NCI-H2107 treated with DMSO at 0.1 percent for 48 hours (cell line): ENCODE data around the gene SELENON.

Source experiments
- DNase-seq: peaks from one replicate; lab custom pipeline; 2025; ENCODE audit not compliant: unreplicated experiment; lab: John Stamatoyannopoulos, UW

SELENON gene

DNA sequence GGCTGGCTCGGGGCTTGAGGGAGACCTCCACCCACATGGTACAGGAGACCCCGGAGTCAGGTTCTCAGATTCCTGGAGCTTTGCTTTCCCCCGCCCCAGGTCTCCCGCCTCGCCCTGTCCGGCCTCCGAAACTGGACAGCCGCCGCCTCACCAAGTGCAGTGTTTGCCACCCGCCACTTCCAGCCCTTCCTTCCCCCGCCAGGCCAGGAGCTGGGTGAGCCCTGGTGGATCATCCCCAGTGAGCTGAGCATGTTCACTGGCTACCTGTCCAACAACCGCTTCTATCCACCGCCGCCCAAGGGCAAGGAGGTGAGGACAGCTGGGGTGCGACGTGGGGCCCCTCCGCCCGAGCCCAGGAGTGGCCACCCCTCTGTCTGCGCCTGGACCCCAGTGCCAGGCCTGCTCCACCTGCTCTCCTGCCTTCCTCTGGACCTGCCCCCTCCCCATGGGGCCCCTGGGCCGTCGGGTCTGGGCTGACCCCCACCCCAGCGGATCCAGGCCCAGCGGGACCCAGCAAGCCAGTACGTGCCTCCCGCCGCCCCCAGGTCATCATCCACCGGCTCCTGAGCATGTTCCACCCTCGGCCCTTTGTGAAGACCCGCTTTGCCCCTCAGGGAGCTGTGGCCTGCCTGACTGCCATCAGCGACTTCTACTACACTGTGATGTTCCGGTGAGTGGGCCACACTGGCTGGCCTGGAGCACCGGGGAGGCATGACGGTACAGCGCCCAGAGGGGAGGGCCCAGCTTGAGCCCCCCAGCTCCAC, 8.7 kb downstream of the SELENON start:
- DNase-seq, result no peak

DNA sequence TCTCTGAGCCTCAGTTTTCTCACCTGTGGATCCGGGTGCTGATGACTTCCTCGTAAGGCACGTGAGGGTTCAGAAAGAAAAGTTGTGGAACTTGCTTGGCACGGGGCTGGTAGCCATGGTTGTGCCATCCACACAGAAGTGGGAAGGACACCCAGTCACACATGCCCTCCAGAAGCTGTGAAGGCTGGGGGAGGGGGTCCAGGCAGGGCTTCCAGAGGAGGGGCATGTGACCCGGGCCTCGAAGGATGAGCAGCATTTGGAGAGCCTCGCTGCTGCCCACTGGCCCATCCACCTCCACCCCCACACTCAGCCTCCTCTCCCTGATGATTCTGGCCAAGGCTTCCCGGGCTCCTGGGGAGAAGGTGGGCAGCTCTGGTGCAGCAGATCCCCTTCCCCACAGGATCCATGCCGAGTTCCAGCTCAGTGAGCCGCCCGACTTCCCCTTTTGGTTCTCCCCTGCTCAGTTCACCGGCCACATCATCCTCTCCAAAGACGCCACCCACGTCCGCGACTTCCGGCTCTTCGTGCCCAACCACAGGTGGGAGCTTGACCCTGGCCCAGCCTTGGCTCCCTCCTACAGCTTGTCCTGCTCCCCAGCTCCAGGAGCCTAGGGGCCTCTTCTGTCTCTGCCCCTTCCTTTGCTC, 9.4 kb downstream of the SELENON start:
- no peak for DNase-seq

DNA sequence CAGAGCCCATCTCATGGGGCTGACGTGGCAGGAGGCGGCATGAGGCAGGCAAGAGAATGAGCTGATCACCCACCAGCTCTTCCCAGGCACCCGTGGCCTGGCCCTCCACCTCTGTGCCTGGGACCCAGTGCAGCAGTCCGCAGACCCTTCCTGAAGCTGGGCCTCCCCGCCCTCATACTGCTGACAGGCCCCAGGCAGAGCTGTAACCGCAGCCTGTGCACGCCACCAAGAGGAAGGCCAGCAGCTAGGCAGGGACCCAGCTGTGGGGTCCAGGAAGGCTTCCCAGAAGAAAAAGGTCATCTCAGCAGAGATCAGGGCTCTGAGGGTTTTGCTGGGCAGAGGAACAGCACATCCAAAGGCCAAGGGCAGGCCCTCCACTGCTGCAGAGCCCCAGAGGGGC, 9.9 kb downstream of the SELENON start:
- no peak for DNase-seq

DNA sequence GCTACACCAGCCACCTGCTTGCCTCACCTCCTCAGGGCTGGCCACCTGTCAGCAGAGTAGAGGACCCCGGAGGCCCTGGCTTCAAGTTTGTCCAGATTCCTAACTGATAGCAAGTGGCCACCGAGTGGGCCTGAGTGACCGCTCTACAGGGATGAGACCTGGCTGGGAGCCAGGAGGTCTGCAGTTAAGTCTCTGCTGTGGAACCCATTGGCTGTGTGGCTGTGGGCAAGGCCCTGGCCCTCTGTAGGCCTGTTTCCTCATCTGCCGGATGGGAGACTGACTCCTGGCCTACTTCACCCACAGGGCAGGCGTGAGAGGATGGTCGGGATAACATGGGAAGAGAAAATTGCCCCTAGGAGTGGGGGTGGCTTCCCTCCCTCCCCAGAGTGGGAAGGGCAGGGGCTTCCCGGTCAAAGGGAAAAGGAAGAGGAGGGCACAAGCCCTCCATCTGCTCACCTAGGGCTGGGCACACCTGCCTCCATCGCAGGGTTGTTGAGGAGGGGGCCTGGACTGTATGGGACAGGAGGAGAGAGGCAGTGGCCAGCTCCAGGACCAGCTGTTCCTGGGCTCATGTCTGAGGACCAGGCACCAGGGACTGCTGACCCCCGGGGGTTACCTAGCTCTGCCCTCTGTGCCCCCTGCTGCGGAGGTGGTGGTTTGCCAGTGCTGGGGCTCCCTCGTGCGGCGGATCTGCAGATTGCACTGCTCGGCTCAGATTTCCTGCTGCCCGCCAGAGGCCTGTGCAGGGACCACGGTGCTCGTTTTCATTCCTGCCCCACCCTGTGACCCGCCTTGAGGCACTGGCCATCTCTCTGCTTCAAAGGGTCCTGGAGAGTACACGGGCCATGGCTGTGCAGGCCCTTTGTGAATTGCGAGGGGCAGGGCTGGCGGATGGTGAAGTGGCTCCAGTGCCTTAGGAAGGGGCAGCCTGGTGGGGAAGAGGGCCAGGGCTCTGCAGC, 10.6 kb downstream of the SELENON start:
- DNase-seq, result peak; percentile 49

DNA sequence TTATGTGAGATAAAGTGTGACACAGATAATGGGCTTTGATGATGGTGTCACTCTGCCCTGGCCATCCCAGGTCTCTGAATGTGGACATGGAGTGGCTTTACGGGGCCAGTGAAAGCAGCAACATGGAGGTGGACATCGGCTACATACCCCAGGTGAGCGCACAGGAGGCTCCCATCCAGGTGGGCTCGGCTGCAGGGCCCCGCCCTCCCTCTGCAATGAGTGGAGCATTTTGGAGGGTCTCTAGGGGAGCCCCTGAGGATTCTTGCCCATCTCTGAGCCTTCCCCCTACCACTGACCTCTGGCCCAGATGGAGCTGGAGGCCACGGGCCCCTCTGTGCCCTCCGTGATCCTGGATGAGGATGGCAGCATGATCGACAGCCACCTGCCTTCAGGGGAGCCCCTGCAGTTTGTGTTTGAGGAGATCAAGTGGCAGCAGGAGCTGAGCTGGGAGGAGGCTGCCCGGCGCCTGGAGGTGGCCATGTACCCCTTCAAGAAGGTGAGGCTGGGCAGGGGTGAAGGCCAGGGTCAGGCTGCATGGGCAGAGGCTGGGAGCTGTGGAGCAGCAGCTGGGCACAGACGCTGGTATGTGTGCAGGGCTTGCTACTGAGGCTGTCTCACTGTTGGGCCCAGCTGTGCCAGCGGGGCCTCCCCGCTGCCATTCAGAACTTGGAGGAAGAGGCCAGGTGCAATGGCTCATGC, 11.5 kb downstream of the SELENON start:
- no peak for DNase-seq

DNA sequence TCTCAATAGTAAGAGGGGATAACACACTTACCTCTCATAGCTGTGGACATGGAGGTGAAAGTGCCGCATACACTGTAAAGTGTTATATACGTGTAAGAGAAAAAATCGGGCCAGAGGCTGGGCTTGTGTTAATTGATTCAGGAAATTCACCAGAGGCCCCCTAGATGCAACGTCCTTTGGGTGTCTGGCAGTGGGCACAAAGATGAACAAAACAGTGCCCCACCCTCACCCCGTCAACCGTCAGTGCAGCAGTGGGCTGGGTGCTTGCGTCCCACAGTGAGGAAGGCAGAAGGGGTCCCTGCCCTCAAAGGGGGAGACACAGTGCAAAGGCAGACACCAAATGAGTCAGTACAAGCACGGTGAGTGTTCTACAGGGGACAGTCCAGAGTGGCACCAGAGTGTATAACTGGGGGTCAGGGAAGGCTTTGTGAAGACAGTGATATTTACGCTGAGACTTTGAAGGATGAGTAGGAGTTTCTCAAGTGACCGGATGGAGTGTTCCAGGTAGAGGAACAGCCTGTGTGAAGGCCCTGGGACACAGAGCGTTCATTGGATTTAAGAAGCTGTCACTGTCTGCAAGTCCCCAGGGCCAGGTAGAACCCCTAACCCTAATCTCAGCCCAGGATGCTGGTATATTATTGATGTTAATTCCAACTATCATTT, 13.2 kb downstream of the SELENON start:
- no peak for DNase-seq

DNA sequence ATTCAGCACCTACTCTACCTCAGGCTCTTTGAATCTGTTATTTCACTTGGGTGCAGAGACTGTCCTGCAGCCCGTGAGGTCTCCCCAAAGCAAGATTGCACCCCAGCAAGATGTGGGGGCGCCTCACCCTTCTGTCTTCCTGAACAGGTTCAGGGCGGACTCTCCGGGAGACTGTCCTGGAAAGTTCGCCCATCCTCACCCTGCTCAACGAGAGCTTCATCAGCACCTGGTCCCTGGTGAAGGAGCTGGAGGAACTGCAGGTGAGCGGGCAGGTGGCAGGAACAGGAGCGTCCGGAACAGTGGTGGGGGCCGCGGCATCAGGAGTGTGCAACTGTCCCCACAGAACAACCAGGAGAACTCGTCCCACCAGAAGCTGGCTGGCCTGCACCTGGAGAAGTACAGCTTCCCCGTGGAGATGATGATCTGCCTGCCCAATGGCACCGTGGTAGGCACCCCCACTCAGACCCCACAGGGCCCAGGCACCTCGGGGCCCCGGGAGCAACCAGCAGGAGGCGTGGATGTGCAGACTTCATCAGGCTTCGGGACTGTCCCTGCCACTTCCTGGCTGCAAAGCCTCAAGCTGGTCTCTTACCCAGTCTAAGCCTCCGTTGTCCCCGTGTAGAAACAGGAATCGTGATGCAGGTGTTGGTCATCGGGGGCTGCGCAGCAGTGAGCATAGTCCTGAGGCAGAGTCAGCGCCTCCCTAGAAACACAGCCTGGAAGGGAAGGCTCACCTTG, 13.9 kb downstream of the SELENON start:
- no peak for DNase-seq

DNA sequence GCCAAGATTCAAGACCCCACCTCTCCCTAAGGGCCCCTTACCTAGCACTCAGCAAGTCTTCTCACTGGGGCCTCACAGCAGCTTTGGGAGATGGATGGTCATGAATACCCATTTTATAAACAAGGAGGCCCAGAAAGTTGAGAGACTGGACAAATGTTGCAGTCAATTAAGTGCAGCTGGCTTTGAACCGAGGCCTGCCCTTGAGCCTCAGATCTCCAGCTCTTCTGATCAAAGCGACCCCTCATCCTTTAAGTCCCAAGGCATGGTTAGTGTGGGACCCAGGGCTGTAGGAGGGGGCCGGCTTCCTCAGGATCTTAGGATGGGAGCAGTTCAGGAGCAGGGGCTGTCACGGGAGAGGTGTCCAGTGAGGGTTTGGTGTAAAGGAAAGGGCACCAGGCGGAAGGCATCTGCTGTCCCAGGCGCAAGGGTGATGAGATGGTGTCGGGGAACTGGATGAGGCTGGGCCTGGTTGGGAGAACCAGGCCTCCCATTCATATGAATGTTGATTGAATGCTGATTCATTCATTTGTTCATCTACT, 14.6 kb downstream of the SELENON start:
- no peak for DNase-seq

DNA sequence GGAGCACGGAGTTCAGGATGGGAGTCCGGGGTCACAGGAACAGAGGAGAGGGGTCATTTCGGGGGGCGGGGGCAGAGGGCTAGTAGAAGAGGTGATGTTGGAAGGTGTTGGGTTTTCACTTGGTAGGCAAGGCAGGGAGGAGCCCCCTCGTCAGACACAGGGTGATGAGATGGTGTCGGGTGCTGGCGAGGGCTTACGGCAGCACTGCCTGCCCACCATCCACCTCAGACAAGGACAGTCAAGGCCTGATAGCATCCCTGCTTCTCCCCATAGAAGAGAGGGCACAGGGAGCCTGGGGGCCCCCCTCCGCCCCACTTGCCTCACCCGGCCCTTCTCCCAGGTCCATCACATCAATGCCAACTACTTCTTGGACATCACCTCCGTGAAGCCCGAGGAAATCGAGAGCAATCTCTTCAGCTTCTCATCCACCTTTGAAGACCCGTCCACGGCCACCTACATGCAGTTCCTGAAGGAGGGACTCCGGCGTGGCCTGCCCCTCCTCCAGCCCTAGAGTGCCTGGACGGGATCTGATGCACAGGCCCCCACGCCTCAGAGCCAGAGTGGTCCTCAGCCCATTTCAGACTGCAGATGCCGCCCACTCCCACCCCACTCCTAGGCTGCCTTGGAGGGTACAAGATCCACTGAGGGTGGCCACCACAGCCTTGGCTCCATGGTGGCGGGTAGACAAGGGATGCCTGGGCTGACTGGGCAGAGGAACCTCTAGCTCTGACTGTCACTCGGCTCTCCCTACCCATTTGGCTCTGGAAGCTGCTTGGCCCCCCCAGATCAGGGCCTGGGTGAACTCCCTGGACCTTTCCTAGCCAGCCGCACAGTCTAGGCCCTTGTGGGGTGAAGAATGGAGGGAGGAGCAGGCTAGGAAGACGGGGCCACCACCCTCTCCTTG, 15.5 kb downstream of the SELENON start:
- DNase-seq, result no peak

DNA sequence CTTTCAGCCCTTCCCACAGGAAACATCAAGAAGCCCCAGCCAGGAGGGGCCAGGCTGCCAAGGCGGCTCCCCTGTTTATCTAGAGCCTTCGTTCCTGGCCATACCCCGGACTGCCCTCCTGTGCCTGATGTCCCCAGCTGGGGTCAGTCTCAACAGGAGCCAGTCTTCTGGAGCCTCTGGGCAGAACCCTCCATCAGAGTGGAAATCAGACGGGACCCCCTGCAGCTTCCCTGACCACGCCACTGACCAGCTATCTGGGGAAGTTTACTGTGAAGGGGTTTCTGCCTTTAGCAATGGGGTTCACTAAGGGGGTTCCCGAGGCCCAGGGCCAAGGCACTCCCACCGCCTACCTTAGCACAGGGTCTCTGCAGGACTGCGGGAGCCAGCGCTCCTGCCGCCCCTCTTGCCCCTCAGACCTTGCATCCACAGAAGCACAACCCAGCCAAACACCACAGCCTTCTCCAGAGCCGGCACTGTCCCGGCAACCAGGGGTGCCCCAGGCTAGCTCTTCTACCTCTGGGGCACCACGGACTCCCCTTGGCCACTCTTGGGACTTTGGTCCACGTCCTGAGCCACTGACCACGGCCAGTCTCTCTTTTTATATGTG, 16.2 kb downstream of the SELENON start:
- no peak for DNase-seq

DNA sequence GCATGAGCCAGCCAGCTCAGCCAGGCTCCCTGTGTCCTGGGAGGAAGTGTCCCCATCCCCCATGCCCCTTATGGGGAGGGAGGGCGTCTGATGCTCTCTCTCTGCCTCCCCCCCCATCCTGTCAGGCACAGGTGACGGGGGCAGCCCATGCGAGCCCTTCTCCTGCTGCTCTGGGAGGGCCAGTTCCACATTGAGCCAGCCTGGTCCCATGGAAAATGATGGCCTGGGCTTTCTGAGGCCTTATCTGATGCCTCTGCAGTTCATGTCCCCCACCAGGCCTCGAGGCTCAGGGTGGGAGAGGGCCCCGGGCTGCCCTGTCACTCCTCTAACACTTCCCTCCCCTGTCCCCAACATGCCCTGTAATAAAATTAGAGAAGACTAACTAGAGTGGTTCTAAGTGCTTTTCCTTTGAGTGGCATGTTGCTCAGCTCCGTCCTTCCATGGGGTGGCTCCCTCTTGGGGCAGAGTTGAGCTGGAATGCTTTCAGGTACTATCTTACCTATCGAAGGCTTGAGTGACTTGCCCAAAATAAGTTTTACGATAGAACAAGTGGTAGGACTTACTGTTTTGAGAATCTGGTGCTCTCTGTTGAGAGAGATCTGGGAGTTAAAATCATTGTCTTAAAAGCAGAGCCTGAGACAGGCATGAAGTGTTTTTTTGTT, 18.0 kb downstream of the SELENON start:
- peak; percentile 27 for DNase-seq

DNA sequence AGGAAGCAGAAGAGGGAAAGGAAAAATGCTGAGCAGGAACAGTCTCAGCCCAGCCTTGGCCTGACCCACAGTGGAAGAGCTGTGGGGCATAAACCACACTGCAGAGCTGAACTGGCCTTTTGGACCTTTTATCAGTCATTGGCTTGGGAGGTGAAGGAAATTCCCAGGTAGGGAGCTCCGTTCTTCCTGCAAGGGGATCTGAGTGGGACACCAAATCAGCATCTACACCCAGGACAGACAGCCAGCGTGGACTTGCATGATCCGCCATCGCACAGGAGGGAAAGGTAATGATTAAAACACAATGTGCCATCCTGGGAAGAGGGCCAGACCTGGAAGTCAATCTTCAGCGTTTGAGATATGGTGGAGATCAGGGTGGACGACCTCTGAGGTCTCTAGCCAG, 18.6 kb downstream of the SELENON start:
- no peak for DNase-seq

DNA sequence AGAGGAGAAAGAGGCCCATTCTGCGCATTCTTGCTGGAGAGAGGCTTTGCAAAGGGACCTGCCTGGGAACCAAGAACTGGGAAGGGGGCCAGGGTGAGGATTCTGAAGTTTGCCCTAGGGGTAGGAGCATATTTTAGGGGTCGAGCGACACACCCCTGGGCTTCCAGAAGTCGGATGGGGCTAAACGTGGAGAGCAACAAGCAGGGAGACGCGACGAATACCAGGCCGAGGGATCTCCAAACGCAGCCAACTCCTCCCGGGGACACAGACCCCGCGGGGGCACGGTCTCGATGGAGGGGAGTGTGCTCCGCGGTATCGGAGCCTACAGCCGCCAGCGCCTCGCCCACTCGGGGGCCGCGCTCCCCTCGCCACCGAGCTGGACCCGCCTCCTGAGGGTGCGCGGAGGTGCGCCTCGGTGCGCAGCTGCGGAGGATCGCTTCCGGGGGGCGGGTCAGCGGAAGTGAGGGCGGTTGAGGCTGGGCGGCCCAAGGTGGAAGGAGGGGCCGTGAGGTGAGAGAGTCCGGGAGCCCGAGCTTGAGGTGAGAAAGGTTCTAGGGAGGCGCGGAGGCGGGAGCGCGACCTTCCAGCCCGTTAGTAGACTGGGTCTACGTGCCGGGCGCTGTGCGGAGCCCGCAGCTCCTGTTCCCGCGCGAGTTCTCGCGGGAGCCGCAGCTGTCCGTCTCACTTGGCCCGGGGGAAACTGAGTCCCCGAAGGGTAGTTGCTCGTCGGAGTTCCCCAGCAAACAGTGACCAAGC, 19.7 kb downstream of the SELENON start, which contains the start of gene MTFR1L:
Gene MTFR1L (plus strand): TSS at position 464 of the 756 bp plus-strand sequence. CDS start 3,151 bp downstream, outside the sequence.
- DNase-seq, result peak; percentile 74

DNA sequence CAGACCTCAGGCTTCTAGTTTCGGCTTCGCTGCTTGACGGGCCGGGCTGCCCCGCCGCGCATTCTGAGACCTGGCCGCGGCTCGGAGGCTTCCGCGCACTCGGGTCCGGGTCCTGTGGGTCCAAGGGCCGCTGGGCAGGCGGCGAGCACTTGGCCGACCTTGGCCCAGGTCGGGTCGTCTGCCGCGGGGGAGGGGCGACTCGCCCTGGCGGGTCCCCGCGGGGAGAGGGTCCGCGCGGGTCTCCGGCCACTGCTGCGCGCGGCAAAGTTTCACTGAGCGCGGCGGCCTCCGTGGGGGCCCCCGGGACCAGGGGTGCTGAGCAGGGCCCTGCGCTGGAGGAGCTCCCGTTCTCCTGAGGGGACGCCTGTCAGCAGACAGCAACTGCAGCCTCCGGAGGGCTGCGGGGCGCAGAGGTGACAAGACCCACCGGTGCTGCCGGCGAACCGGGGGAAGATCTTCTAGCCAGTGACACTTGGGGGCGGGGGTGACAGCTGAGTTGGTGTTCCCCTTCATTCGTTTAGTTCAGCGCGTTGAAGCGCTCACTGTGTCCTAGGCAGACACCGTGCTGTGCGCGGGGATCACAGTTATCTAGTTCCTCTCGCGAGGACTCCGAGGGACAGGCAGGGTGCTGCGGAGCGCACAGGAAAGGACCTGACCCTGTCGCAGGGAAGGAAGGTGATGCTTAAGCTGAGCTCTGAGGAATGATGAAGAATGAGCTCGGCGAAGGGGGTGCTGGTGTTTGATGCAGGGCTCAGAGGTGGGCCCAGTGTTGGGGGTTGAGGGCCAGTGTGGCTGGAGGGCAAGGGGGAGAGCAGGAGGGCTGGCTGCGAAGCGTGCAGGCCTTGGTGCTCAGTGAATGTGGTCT, 20.5 kb downstream of the SELENON start:
- DNase-seq, result peak; percentile 62

DNA sequence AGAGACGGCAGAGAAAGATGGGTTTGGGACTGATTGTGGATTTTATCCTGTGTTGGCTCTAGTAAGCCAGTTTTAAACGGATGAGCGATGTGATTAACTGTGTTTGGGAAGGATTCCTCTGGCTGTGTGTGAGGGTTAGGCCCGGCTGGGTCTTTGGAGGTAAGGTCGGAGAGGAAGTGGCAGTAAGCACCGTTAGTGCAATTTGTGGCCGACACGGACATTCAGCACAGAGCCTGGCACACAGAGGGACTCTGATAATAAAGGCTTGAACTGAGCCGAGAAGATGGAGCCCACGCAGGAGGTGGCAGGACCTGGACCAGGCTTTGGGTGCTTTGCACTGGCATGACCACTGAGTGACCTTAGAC, 21.1 kb downstream of the SELENON start:
- no peak for DNase-seq

DNA sequence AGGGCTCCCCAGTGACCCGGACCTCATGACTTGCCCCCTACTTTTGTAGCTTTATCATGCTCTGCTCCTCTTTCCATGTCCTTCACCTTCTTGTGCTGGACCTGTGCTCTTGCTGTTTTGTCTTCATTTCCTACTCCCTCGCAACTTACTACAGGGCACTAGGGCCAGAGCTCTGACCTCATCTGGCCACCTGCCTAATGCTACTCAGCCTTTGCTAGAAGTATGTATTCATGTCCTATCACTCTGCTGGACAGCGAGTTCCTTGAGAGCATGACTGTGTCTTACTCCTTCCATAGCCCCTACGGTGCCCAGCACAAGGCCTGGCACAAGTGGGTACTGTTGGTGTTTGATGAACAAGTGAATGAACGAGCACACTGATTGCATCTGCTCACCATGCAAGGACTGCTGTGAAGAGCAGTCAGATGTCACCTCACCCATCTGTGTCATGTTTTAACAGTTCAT, 21.7 kb downstream of the SELENON start:
- no peak for DNase-seq
